ENCODE measurements around the gene SLC15A3. TPM values are rescaled to one million over a fixed set of nuclear protein-coding genes. Genes with fewer than 3 reads are reported as not detected.

Gene SLC15A3
- total and polyA plus RNA-seq, 2 donors from 2014 or later: 26.6 to 27.0 TPM

GRCh38 chr11:60972182-60973030 is 20.4 kb upstream of the SLC15A3 start:
- H3K27me3 ChIP-seq (ENCODE audit: control insufficient read depth, insufficient read depth, low read length): no peaks in the 10 kb centered on the region
- TF ChIP-seq CTCF (IDR thresholded peaks at IDR 0.05; ENCODE audit: borderline replicate concordance, extremely low read depth, insufficient read depth): no peak
- no peak for FAIRE-seq
- H3K36me3 ChIP-seq (ENCODE audit: control insufficient read depth in 2 of 3, insufficient read depth in 3 of 3, low read length in 3 of 3): no peaks in the 10 kb centered on the region
- no peak for DNase-seq
- H3K4me1 ChIP-seq (ENCODE audit: control insufficient read depth in 2 of 3, insufficient read depth in 2 of 3, low read depth in 1 of 3, low read length in 3 of 3): no peaks in the 10 kb centered on the region
- no peak overlapping the region for H3K4me3 ChIP-seq (ENCODE audit: low read length in 3 of 3)
- no peak overlapping the region for H3K27ac ChIP-seq (ENCODE audit: low read depth in 2 of 2, low read length in 2 of 2)
- peaks cover 0 to 3% (median 0%) of the 10 kb centered on the region in 3 donors for H3K9me3 ChIP-seq (ENCODE audit: control insufficient read depth in 2 of 3, insufficient read depth in 1 of 3, low read length in 3 of 3)
- intact Hi-C loops (cut with DNase I): no loop called here
- no peak overlapping the region for H3K9ac ChIP-seq (ENCODE audit: low read length in 3 of 3)

GRCh38 chr11:60971520-60971919 is 19.5 kb upstream of the SLC15A3 start, which contains the start of gene CD6:
CD6 (plus strand) TSS chr11:60971680; CDS start chr11:60971866, 186 bp downstream.
- Histone ChIP-seq H3K36me3 (ENCODE audit: control insufficient read depth in 2 of 3, insufficient read depth in 3 of 3, low read length in 3 of 3) (no peaks in the 10 kb centered on the region), H3K4me3 (ENCODE audit: low read length in 3 of 3) (no peak within 1 kb of the TSS), H3K9me3 (ENCODE audit: control insufficient read depth in 2 of 3, insufficient read depth in 1 of 3, low read length in 3 of 3) (peaks cover 0 to 3% (median 0%) of the 10 kb centered on the region in 3 donors), H3K27me3 (ENCODE audit: control insufficient read depth, insufficient read depth, low read length) (no peaks in the 10 kb centered on the region), H3K4me1 (ENCODE audit: control insufficient read depth in 2 of 3, insufficient read depth in 2 of 3, low read depth in 1 of 3, low read length in 3 of 3) (no peaks in the 10 kb centered on the region), H3K27ac (ENCODE audit: low read depth in 2 of 2, low read length in 2 of 2) (no peak within 1 kb of the TSS), H3K9ac (ENCODE audit: low read length in 3 of 3) (no peak within 1 kb of the TSS)
- intact Hi-C loops (cut with DNase I): no loop called here
- DNase-seq: no peak
- no peak for TF ChIP-seq CTCF (IDR thresholded peaks at IDR 0.05; ENCODE audit: borderline replicate concordance, extremely low read depth, insufficient read depth)
- no peak for FAIRE-seq

- Histone ChIP-seq H3K9me3 (ENCODE audit: control insufficient read depth in 2 of 3, insufficient read depth in 1 of 3, low read length in 3 of 3) (peaks cover 0 to 3% (median 0%) of the 10 kb centered on the region in 3 donors), H3K27ac (ENCODE audit: low read depth in 2 of 2, low read length in 2 of 2) (no peak overlapping the region), H3K4me1 (ENCODE audit: control insufficient read depth in 2 of 3, insufficient read depth in 2 of 3, low read depth in 1 of 3, low read length in 3 of 3) (no peaks in the 10 kb centered on the region), H3K27me3 (ENCODE audit: control insufficient read depth, insufficient read depth, low read length) (no peaks in the 10 kb centered on the region), H3K4me3 (ENCODE audit: low read length in 3 of 3) (no peak overlapping the region), H3K9ac (ENCODE audit: low read length in 3 of 3) (no peak overlapping the region), H3K36me3 (ENCODE audit: control insufficient read depth in 2 of 3, insufficient read depth in 3 of 3, low read length in 3 of 3) (no peaks in the 10 kb centered on the region)
- no peak for DNase-seq
- intact Hi-C loops (cut with DNase I): no loop called here
- no peak for FAIRE-seq
- no peak for TF ChIP-seq CTCF (IDR thresholded peaks at IDR 0.05; ENCODE audit: borderline replicate concordance, extremely low read depth, insufficient read depth)
Measured at GRCh38 chr11:60970890-60971289, 18.9 kb upstream of the SLC15A3 start.

All from kidney (tissue), 14 donors.